HG02852 (cell line): ENCODE results near the gene JMJD8.

ENCODE experiments used
- ATAC-seq: cut with Tn5 transposase; IDR thresholded peaks from one replicate; pipeline ENCODE4 v1.9.1; 2021; ENCODE audit warnings: mild to moderate bottlenecking, moderate library complexity; ENCODE audit not compliant: unreplicated experiment

JMJD8 gene

DNA sequence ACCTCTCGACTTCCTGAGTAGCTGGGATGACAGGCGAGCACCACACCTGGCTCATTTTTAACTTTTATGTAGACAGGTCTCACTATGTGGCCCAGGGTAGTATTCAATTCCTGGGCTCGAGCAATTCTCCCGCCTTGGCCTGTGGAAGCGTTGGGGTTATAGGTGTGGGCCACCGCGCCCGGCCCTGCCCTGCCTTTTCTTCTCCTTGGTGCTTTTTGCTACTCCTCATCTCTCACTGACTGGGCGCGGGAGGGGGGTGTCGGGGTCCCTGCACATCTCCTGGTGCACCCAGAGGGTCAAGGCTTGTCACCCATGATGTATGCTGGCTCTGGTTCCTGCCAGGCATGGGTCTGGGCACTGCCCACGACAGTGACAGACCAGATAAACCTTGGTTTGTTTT lies 39.6 kb downstream of the JMJD8 start:
- no peak for ATAC-seq

DNA sequence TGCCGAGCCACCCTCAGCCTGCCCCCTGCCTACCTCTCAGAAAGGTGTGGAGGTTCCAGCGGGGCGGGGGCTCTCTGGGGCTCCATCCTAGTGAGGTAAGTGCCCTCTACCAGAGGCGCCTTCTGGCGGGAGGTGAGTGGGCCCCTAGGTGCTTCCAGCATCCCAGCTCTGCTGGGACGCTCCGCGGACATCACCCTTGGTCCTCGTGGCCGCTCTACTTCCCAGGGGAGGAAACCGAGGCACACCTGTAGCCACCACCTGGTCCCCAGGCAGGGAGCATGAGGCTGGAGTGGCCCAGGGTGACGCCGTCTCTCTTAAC lies 41.1 kb downstream of the JMJD8 start:
- no peak for ATAC-seq

DNA sequence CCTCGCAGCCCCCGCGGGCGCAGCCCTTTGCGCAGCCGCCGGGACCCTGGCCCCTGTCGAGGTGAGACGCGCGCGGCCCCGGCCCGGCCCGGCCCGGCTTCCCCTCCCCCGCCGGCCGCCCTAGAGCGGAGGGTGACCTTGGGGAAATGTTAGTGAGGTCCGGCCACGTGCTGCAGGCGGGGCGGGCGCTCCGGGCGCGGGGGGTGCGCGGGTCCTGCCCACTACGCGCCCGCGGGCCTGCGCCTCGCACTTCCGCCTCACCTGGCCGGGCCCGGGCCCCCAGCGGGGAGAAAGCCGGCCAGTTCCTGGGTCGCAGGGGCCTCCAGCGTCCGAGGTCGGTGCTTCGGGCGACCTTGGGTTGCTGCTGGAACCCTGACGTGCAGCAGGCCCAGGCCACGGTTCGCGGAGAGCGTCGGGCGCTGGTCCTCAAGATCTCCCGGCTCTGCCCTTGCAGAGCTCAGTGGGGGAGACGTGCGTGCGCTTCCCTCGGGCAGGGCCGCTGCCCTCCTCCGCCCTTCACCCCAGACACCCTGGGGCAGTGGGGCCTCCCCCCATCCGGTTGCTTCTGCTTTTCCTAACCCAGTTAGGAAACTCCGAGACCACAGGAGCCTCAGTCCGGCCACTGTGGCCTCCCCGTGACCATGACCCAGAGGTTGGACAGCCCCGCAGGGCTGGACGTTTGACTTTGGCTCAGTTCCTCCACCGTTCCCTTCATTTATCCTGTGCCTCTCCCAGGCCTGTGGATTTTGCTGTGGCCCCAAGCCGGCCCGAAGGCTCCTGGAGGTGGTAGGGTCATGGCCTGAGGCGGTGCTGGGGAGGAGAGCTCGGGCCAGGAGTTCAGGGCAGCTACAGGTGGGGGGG lies 41.7 kb downstream of the JMJD8 start:
- peak; percentile 37 for ATAC-seq

DNA sequence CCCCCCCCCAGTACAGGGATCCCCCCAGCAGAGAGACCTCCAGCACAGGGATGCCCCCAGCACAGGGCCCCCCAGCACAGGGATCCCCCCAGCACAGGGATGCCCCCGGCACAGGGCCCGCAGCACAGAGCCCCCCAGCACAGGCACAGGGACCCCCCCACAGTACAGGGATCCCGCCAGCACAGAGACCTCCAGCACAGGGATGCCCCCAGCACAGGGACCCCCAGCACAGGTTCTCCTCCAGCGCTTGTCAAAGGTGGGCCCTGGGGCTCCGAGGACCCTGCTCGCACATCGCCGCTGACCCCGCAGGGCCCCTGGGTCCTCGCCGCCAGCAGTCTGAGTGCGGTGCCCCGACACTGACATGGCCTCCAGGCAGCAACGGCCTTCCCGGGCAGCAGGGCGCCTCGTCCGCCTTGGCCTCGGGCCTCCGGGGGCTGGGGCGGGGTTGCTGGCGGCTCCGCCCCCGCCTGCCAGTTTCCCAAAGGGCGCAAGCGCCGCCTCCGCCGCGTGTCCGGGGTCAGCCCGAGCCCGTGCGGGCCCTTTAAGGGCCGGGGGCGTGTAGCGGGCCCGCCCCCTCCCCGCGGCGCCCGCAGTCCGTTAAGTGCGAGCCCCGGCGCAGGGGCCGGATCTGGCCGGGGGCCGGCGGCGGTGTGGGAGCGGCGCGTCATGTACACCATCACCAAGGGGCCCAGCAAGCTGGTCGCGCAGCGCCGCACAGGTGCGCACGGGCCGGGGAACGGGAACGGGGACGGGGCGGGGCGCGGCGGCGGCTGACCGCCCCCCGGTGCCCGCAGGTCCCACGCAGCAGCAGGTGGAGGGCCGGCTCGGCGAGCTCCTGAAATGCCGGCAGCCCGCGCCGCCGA lies 42.6 kb downstream of the JMJD8 start, which contains the start of gene MCRIP2:
TSS of gene MCRIP2 (plus strand) at position 503 of the 863 bp plus-strand sequence. CDS start at position 667, 164 bp downstream.
- peak; percentile 57 for ATAC-seq

DNA sequence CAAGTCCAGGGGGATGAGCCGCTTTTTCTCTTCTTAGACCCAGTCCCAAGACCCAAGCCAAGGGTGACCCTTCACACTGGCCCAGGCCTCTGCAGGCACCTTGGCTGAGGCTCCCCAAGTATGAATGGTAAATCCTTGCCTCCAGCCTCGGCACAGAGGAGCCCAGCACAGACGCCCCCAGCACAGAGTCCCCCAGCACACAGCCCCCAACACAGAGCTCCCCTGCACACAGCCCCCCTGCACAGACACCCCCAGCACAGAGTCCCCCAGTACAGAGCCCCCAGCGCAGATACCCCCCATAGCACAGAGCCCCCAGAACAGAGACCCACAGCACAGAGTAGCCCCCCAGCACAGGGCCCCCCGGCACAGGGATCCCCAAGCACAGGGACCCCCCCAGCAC lies 43.5 kb downstream of the JMJD8 start:
- no peak for ATAC-seq

DNA sequence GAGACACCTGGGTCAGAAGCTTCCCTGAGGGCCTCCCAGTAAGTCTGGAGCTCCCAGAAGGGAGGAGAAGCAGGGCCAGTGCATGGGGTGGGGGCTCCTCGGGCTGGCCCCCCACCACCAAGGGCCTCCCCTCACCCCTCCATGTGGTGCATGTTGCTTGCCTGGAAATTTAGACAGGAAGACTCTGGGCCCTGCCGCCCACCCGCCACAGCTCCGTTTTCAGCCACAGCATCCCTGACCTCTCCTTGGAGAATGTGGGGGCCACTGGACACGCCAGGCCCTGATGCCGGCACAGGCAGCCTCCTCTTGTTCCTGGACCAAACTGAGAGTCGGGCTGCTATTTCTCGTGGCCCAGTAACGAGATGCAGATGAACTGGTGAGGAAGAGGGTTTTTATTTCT lies 45.3 kb downstream of the JMJD8 start:
- no peak for ATAC-seq

DNA sequence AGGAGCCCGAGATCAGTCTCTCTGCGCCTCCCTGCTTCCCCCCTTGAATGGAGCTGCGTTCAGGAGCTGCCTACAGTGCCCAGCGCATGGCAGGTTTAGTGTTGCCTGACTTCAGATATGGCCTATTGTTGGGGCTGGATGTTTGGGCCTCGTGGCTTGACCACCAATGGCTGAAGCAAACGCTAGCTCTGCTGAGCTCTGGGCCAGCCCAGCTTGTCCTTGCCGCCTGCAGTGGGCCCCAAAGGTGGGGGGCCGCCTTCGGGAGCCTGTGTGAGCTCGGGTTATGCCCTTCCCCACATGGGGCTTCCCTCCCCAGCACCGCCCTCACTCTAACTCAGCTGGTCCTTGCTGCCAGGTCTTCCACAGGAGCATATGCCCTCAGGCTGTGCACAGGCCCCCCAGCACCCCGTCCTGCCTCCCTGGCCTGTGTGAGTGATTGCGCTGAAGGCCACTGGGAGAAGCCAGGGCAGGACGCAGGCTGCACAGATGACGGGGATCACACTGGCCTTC lies 46.0 kb downstream of the JMJD8 start:
- ATAC-seq = no peak

DNA sequence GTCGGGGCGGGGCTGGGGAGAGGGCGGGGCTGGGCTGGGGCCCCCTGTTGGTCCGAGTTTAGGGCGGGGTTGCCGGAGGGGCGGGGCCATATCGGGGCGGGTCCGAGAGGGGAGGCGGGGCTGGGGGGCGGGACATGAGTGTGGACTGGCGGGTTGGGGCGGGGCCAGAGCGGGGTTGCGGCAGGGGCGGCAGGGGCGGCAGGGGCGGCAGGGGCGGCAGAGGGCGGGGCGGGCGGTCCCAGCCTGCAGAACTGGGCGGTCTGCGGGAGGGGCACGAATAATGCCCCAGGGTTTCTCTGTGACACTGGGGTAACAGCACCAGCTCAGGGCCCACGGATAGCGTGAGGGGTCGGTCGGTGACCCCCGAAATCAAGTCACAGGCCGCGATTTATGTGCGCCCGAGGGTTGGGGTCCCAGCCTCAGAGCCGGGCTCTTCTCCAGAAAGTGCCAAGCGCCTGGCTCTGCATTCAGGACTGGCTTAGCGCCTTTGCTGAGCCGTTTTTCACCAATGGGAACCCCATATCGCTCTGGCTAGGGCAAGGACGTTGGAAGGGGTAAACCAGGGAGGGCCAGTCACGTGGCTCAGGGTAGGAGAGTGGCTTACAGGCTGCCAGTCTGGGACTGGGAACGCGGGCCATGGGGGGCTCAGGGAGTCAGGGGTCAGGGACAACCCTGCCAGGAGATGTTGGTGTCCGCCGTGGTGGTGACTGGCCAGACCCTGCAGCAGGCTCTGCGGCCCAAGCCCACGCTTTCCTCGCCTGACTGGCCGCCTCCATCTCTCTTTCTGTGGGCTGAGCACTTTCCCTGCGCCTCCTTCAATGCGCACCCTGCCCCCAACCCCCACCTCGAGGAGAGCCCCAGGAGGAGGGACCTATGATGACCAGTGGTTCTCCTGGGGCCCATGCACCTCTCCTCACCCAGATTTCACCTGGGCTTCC lies 46.8 kb downstream of the JMJD8 start:
- ATAC-seq = no peak

DNA sequence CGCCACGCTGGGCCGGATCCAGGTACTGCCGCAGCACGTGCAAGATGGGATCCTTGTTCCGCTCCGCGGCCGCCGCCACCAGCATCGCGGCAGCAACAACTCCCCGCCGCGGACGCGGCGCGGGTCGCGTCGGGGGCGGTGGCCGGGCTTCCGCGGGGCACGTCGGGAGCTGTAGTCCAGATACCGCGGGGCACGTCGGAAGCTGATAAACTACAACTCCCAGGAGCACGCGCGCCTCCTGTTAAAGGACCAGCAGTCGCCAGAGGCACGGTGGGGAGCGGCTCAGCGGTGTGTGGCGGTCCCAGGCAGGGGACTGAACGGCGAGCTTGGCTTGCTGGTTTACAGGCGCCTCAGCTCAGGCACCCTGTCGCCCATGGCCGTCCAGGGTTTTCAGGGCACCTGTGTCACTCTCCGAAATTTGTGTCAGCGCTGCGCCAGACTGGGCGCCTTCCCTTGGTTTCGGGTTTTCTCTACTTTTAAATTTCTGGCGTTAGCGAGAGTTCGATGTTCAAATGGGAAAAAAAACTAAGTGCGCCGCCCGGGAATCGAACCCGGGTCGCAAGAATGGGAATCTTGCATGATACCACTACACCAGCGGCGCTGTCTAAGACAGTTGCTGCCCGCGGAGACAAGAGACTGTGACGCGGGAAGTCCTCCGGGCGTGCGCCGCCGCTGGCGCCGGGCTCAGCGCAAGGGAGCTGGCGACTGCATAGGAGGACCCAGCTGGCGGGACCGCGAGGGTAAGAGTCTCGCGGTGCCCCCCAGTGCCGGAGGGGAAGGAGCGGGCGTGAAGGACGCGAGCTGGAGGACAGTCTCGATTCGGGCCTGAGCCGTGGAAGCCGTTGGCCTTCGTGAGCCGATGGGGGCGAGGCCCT lies 47.7 kb downstream of the JMJD8 start, which contains the start of gene METTL26:
TSS of gene METTL26 (minus strand) at position 100 of the 875 bp plus-strand sequence. CDS start at position 85, 15 bp downstream.
- ATAC-seq = peak; percentile 60

DNA sequence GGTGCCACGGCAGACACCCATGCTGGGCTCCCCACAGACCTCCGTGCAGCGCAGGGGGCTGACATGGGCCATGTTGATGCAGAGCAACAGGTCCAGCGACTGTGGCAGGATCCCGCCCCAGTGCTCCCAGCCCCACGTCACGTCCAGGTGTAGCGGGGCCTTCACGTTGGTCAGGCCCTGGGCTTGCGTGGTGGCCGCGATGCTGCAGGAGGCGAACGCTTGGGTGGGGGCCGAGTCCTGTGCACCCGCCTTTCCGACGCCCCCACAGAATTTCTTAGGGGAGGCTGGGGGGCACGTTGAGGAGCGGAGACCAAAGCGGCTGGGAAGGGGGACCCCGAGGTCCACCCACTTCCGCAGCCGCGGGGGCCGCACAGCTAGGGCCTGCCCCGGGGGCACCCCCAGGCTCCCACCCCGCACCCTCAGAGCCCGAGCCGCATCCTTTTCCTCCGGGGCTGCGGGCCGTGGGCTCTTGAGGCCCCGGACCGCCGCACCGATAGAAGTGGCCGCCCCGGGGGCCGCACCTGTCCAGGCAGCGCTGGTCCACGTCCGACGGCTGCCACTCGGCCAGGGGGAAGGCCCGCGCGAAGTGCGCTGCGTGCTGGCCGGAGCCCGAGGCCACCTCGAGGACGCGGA lies 48.4 kb downstream of the JMJD8 start:
- peak; percentile 8 for ATAC-seq

DNA sequence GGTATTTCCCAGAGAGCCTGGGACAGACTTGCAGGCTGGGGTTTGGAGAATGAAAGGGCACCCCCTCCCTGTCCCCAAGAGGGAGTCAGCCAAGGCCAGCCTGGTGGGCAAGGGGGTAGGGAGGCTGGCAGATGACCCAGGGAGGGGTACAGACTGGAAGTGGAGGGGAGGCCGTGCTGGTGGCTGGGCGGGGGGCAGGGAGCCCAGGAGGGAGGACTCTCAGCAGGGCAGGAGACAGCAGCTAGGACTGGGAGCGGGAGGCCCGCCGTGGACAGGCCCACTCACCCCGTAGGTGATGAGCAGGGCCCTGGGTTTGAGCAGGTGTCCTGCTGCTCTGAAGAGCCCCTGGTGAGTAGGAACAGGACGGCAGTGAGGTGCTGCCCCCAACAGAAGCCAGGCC lies 49.1 kb downstream of the JMJD8 start:
- ATAC-seq = no peak

DNA sequence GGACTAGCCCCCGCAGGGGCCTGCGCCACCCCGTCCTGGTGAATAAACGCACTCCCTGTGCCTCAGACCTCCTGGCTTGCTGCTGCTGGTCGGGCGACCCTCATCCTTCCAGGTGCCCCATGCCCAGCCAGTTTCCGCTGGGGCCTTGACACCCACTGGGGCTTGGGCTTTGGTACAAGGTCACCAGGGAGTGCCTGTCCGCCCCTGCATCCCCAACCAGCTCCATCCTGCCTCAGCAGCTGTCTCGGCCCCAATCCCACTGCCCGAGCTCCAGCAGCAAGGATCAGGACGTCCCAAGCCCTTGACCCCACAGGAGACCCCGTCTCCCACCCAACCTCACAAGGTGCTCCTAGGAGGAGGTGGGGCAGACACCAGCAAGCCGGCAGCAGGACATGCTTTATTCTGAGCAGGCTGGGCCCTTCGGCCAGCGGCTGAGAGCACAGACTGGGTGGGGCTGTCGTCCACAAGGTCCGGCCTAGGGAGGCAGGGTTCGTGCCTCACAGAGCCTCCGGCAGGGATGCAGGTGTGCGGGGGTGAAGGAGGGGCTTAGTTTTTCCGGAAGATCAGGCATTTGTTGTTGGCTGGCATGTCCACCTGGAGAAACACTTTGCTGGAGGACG lies 50.0 kb downstream of the JMJD8 start:
- ATAC-seq = no peak

DNA sequence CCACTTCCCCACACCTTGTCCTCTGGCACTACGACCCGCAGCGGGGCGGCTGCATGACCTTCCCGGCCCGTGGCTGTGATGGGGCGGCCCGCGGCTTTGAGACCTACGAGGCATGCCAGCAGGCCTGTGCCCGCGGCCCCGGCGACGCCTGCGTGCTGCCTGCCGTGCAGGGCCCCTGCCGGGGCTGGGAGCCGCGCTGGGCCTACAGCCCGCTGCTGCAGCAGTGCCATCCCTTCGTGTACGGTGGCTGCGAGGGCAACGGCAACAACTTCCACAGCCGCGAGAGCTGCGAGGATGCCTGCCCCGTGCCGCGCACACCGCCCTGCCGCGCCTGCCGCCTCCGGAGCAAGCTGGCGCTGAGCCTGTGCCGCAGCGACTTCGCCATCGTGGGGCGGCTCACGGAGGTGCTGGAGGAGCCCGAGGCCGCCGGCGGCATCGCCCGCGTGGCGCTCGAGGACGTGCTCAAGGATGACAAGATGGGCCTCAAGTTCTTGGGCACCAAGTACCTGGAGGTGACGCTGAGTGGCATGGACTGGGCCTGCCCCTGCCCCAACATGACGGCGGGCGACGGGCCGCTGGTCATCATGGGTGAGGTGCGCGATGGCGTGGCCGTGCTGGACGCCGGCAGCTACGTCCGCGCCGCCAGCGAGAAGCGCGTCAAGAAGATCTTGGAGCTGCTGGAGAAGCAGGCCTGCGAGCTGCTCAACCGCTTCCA lies 50.6 kb downstream of the JMJD8 start:
- ATAC-seq = no peak

DNA sequence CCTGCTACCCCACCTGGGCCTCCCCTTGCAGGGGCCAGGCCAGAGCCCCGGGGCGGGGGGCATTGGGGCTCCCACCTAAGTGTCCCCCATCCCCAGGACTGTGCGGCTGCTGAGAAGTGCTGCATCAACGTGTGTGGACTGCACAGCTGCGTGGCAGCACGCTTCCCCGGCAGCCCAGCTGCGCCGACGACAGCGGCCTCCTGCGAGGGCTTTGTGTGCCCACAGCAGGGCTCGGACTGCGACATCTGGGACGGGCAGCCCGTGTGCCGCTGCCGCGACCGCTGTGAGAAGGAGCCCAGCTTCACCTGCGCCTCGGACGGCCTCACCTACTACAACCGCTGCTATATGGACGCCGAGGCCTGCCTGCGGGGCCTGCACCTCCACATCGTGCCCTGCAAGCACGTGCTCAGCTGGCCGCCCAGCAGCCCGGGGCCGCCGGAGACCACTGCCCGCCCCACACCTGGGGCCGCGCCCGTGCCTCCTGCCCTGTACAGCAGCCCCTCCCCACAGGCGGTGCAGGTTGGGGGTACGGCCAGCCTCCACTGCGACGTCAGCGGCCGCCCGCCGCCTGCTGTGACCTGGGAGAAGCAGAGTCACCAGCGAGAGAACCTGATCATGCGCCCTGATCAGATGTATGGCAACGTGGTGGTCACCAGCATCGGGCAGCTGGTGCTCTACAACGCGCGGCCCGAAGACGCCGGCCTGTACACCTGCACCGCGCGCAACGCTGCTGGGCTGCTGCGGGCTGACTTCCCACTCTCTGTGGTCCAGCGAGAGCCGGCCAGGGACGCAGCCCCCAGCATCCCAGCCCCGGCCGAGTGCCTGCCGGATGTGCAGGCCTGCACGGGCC lies 51.4 kb downstream of the JMJD8 start:
- no peak for ATAC-seq

DNA sequence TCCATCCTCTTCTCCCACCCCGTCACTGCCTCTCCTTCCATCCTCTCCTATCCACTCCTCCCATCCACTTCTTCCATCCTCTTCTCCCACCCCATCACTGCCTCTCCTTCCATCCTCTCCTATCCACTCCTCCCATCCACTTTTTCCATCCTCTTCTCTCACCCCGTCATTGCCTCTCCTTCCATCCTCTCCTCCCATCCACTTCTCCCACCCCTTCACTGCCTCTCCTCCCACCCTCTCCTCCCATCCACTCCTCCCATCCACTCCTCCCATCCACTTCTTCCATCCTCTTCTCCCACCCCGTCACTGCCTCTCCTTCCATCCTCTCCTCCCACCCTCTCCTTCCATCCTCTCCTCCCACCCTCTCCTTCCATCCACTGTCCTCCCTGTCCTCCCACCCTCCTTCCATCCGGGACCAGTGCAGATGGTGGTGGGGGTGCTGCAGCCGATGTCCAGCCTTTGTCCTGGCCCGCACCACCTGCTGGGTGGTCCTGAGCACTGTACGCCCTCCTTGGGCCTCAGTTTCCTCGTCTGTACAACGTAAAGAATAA lies 52.3 kb downstream of the JMJD8 start:
- no peak for ATAC-seq
